ENCODE results near the gene HMCES.

- TF ChIP-seq, protein P1, sequence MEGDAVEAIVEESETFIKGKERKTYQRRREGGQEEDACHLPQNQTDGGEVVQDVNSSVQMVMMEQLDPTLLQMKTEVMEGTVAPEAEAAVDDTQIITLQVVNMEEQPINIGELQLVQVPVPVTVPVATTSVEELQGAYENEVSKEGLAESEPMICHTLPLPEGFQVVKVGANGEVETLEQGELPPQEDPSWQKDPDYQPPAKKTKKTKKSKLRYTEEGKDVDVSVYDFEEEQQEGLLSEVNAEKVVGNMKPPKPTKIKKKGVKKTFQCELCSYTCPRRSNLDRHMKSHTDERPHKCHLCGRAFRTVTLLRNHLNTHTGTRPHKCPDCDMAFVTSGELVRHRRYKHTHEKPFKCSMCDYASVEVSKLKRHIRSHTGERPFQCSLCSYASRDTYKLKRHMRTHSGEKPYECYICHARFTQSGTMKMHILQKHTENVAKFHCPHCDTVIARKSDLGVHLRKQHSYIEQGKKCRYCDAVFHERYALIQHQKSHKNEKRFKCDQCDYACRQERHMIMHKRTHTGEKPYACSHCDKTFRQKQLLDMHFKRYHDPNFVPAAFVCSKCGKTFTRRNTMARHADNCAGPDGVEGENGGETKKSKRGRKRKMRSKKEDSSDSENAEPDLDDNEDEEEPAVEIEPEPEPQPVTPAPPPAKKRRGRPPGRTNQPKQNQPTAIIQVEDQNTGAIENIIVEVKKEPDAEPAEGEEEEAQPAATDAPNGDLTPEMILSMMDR (IDR thresholded peaks at IDR 0.05), result no peak
- TF ChIP-seq POLR2AphosphoS5 (IDR thresholded peaks at IDR 0.05), result no peak
- no peak for TF ChIP-seq POLR2A (IDR thresholded peaks at IDR 0.05)
- no peak for TF ChIP-seq EP300 (IDR thresholded peaks at IDR 0.05)
These were observed 18.8 kb upstream of the HMCES start for GRCh38 chr3:129259612-129260477.
